ENCODE measurements around the gene MPO. TPM values are rescaled to one million over a fixed set of nuclear protein-coding genes. Genes with fewer than 3 reads are reported as not detected.
A peak's percentile ranks its signal among the peaks of the same experiment; 100 is the strongest.

The MPO gene
- total and polyA plus RNA-seq, 2 donors (not counting 3 experiments of a cell fraction or from before 2014, with no cell fraction given): not detected

- Histone ChIP-seq H3K36me3 (ENCODE audit: control insufficient read depth in 2 of 2, extremely low read depth in 1 of 2, insufficient read depth in 2 of 2, low read length in 2 of 2) (no peaks in the 10 kb centered on the region), H3K4me2 (ENCODE audit: insufficient read depth, low read length) (no peak overlapping the region), H3K27me3 (ENCODE audit: control insufficient read depth in 2 of 2, insufficient read depth in 2 of 2, low read length in 2 of 2) (peaks cover 2 to 8% of the 10 kb centered on the region in 2 experiments), H3K4me3 (replicated peaks in 1 of 3; ENCODE audit: insufficient read depth in 1 of 3, low read depth in 1 of 3, low read length in 3 of 3) (no peak overlapping the region), H3K9ac (replicated peaks; ENCODE audit: extremely low read depth, insufficient read depth, low read length) (no peak overlapping the region), H3K9me3 (replicated peaks; ENCODE audit: control insufficient read depth, insufficient read depth, low read length) (no peaks in the 10 kb centered on the region), H3K27ac (ENCODE audit: insufficient read depth, low read depth, low read length) (no peak overlapping the region), H3K79me2 (ENCODE audit: control insufficient read depth, insufficient read depth, low read length) (no peaks in the 10 kb centered on the region), H3K4me1 (ENCODE audit: control insufficient read depth, extremely low read depth, insufficient read depth, low read length) (no peaks in the 10 kb centered on the region), H2AFZ (ENCODE audit: low read depth, low read length) (no peak overlapping the region), H4K20me1 (replicated peaks; ENCODE audit: control insufficient read depth, extremely low read depth, insufficient read depth, low read length) (no peaks in the 10 kb centered on the region), H3K9me1 (replicated peaks; ENCODE audit: control insufficient read depth, extremely low read depth, insufficient read depth, low read length) (no peaks in the 10 kb centered on the region)
- intact Hi-C loops (cut with micrococcal nuclease) (loop anchor here (1.0 kb wide), 1 partner anchor 170 kb away; no protein-coding TSS in a partner anchor), dilution Hi-C loops (cut with MboI; ENCODE audit: extremely low pct_ligation_motif_present, low sequenced_read_pairs) (no loop called here)
- no TSS peak for BruUV-seq (replicated peaks)
- FAIRE-seq: no peak
- ChIA-PET POLR2A (no interaction called here), CTCF (no interaction called here)
- no peak for DNase-seq (ENCODE audit: low read depth, low spot score)
- TF ChIP-seq CTCF (IDR thresholded peaks at IDR 0.05; ENCODE audit: extremely low read depth in 1 of 2, insufficient read depth in 1 of 2, low read depth in 1 of 2, low read length in 2 of 2) (peak in 1 of 2 donors; percentile 16), GATA2 (IDR thresholded peaks at IDR 0.05; ENCODE audit: insufficient read depth, insufficient read length, low read depth, low read length) (no peak)
Measured at GRCh38 chr17:58277107-58277801, 3.5 kb downstream of the MPO start.

GRCh38 chr17:58276423-58276822 is 4.3 kb downstream of the MPO start:
- no peaks in the 10 kb centered on the region for H3K79me2 ChIP-seq (ENCODE audit: control insufficient read depth, insufficient read depth, low read length)
- ChIA-PET POLR2A (no interaction called here), CTCF (interaction anchor here (1.2 to 1.6 kb wide), 2 partner anchors 10 to 21 kb away, joined by 4 to 5 read pairs; no protein-coding TSS in a partner anchor)
- no peak overlapping the region for H3K4me2 ChIP-seq (ENCODE audit: insufficient read depth, low read length)
- H3K27ac ChIP-seq (ENCODE audit: insufficient read depth, low read depth, low read length): no peak overlapping the region
- intact Hi-C loops (cut with micrococcal nuclease): no loop called here
- dilution Hi-C loops (cut with MboI; ENCODE audit: extremely low pct_ligation_motif_present, low sequenced_read_pairs): no loop called here
- no peak overlapping the region for H3K9ac ChIP-seq (replicated peaks; ENCODE audit: extremely low read depth, insufficient read depth, low read length)
- H3K4me1 ChIP-seq (ENCODE audit: control insufficient read depth, extremely low read depth, insufficient read depth, low read length): no peaks in the 10 kb centered on the region
- peaks cover 2 to 8% of the 10 kb centered on the region in 2 experiments for H3K27me3 ChIP-seq (ENCODE audit: control insufficient read depth in 2 of 2, insufficient read depth in 2 of 2, low read length in 2 of 2)
- no peaks in the 10 kb centered on the region for H3K9me3 ChIP-seq (replicated peaks; ENCODE audit: control insufficient read depth, insufficient read depth, low read length)
- no peaks in the 10 kb centered on the region for H3K36me3 ChIP-seq (ENCODE audit: control insufficient read depth in 2 of 2, extremely low read depth in 1 of 2, insufficient read depth in 2 of 2, low read length in 2 of 2)
- FAIRE-seq (no peak), DNase-seq (ENCODE audit: low read depth, low spot score) (no peak)
- H3K4me3 ChIP-seq (replicated peaks in 1 of 3; ENCODE audit: insufficient read depth in 1 of 3, low read depth in 1 of 3, low read length in 3 of 3): no peak overlapping the region
- BruUV-seq (replicated peaks): no TSS peak
- no peak for TF ChIP-seq MYC (IDR thresholded peaks at IDR 0.05; ENCODE audit: low read depth, low read length)
- no peak for TF ChIP-seq MAX (IDR thresholded peaks at IDR 0.05; ENCODE audit: insufficient read depth, insufficient read length)
- no peak for TF ChIP-seq EZH2 (IDR thresholded peaks at IDR 0.05; ENCODE audit: borderline replicate concordance, low read depth, low read length, severe bottlenecking)
- H2AFZ ChIP-seq (ENCODE audit: low read depth, low read length): no peak overlapping the region
- no peaks in the 10 kb centered on the region for H3K9me1 ChIP-seq (replicated peaks; ENCODE audit: control insufficient read depth, extremely low read depth, insufficient read depth, low read length)
- no peaks in the 10 kb centered on the region for H4K20me1 ChIP-seq (replicated peaks; ENCODE audit: control insufficient read depth, extremely low read depth, insufficient read depth, low read length)

All from endothelial cell of umbilical vein (primary cell).